ENCODE data around the gene BCAT1. TPM values are rescaled to one million over a fixed set of nuclear protein-coding genes. Genes with fewer than 3 reads are reported as not detected.
"Not testable (repeated sequence)": the region's sequence is repeated elsewhere in the genome, so short reads cannot be mapped to it uniquely, and the experiment has no call there.

BCAT1 gene
- total and polyA plus RNA-seq, 9 of the 15 experiments (the other 6 are each of a cell fraction or from before 2014, with no cell fraction given) = 38.5 to 157 (median 66.8) TPM

- FAIRE-seq; DNase-seq (ENCODE audit: extremely low read depth in 1 of 4, low spot score in 3 of 4); ATAC-seq; H3K4me2 ChIP-seq (ENCODE audit: insufficient read depth, low read length); H3K79me2 ChIP-seq (ENCODE audit: control insufficient read depth, insufficient read depth, low read length); CTCF ChIA-PET (ENCODE audit: low intra/inter-chr PET ratio); H3K4me3 ChIP-seq; H3K9me3 ChIP-seq (replicated peaks; ENCODE audit: control insufficient read depth, insufficient read depth, low read depth, low read length); H3K36me3 ChIP-seq (ENCODE audit: control insufficient read depth, insufficient read depth, low read length); H4K20me1 ChIP-seq (replicated peaks; ENCODE audit: control insufficient read depth, insufficient read depth, low read length); H3K9me1 ChIP-seq (ENCODE audit: control insufficient read depth, insufficient read depth, low read length); BruUV-seq (replicated peaks); H3K27ac ChIP-seq (ENCODE audit: extremely low read depth, low read depth, low read length); in situ Hi-C loops (cut with MboI); H3K27me3 ChIP-seq (ENCODE audit: control insufficient read depth in 2 of 2, insufficient read depth in 2 of 2, low read length in 2 of 2); intact Hi-C loops (cut with micrococcal nuclease): not testable (repeated sequence)
- H3K4me1 ChIP-seq (replicated peaks in 1 of 2; ENCODE audit: control insufficient read depth in 2 of 2, insufficient read depth in 2 of 2, low read length in 2 of 2) = peaks cover 12 to 22% of the 10 kb centered on the region in 2 experiments; a peak in 4 of 5 replicates
- peak overlapping the region; percentile 97 for H2AFZ ChIP-seq (ENCODE audit: low read depth, low read length)
- POLR2A ChIA-PET = interaction anchor here (1.1 kb wide), 1 partner anchor 10 kb away, joined by 4 read pairs; no protein-coding TSS in a partner anchor
- WGBS (ENCODE audit: insufficient coverage, low coverage, missing lambda C conversion rate) = 36% methylated on average over 6 of the region's 6 CpGs
- H3K9ac ChIP-seq (ENCODE audit: insufficient read depth in 1 of 2, low read depth in 2 of 2, low read length in 2 of 2) = peak overlapping the region in 1 of 2 experiments; percentile 29; a peak in 1 of 4 replicates
Observed at GRCh38 chr12:24956351-24956750, 7.5 kb upstream of the BCAT1 start.

- POLR2A ChIA-PET = interaction anchor here (1.3 kb wide), 1 partner anchor 9 kb away, joined by 5 read pairs; no protein-coding TSS in a partner anchor
- Histone ChIP-seq H3K4me1 (replicated peaks in 1 of 2; ENCODE audit: control insufficient read depth in 2 of 2, insufficient read depth in 2 of 2, low read length in 2 of 2) (peaks cover 15 to 24% of the 10 kb centered on the region in 2 experiments; a peak in 4 of 5 replicates), H3K9me3 (replicated peaks; ENCODE audit: control insufficient read depth, insufficient read depth, low read depth, low read length) (no peaks in the 10 kb centered on the region), H3K79me2 (ENCODE audit: control insufficient read depth, insufficient read depth, low read length) (no peaks in the 10 kb centered on the region), H3K9me1 (ENCODE audit: control insufficient read depth, insufficient read depth, low read length) (no peaks in the 10 kb centered on the region), H3K27me3 (ENCODE audit: control insufficient read depth in 2 of 2, insufficient read depth in 2 of 2, low read length in 2 of 2) (no peaks in the 10 kb centered on the region), H4K20me1 (replicated peaks; ENCODE audit: control insufficient read depth, insufficient read depth, low read length) (no peaks in the 10 kb centered on the region), H3K4me3 (no peak overlapping the region), H3K9ac (ENCODE audit: insufficient read depth in 1 of 2, low read depth in 2 of 2, low read length in 2 of 2) (peak overlapping the region in 1 of 2 experiments; percentile 29; a peak in 1 of 4 replicates), H3K27ac (ENCODE audit: extremely low read depth, low read depth, low read length) (no peak overlapping the region; the same call in 2 of the 3 replicates), H2AFZ (ENCODE audit: low read depth, low read length) (peak overlapping the region; percentile 97), H3K4me2 (ENCODE audit: insufficient read depth, low read length) (peak overlapping the region; percentile 53), H3K36me3 (ENCODE audit: control insufficient read depth, insufficient read depth, low read length) (no peaks in the 10 kb centered on the region)
- in situ Hi-C loops (cut with MboI) = no loop called here
- no peak for FAIRE-seq
- peak; percentile 77 for ATAC-seq
- no TSS peak for BruUV-seq (replicated peaks)
- WGBS (ENCODE audit: insufficient coverage, low coverage, missing lambda C conversion rate) = 18% methylated on average over 9 of the region's 18 CpGs
- intact Hi-C loops (cut with micrococcal nuclease) = no loop called here
- peak in 2 of 4 experiments; percentile 58 to 82 for DNase-seq (ENCODE audit: extremely low read depth in 1 of 4, low spot score in 3 of 4)
- CTCF ChIA-PET (ENCODE audit: low intra/inter-chr PET ratio) = no interaction called here
- TF ChIP-seq ZNF384 (IDR thresholded peaks at IDR 0.05; ENCODE audit: low read depth, low read length) = peak; percentile 71
- TF ChIP-seq VEZF1 (CRISPR knock-in tag; IDR thresholded peaks at IDR 0.05) = peak; percentile 27; the same call in 1 of the 2 replicates
- no peak for TF ChIP-seq BACH1 (tag; IDR thresholded peaks at IDR 0.05)
- 0 out of 2 replicates have a peak, but pooled peaks have one; percentile 31 for TF ChIP-seq POLR2A (conservative IDR thresholded peaks at IDR 0.05)
- TF ChIP-seq ZNF23 (CRISPR knock-in tag; IDR thresholded peaks at IDR 0.05) = no peak
- peak; percentile 78 for TF ChIP-seq EGR1 (conservative IDR thresholded peaks at IDR 0.05)
- TF ChIP-seq ZNF512 (tag; IDR thresholded peaks at IDR 0.05) = 0 out of 2 replicates have a peak, but pooled peaks have one; percentile 59
- TF ChIP-seq ZNF592 (IDR thresholded peaks at IDR 0.05) = no peak
Observed at GRCh38 chr12:24955853-24956252, 7.0 kb upstream of the BCAT1 start.
